CD14-positive monocyte (primary cell): ENCODE measurements around the gene PDGFD. TPM values are rescaled to one million over a fixed set of nuclear protein-coding genes. Genes with fewer than 3 reads are reported as not detected.

Source experiments
- DNase-seq, 3 donors: peaks; one replicate each; pipeline ENCODE4 v3.0.0-alpha.2; 2011 to 2022
- H2AFZ ChIP-seq: 2 replicates; pipeline ENCODE4 v1.6.0; 2012; ENCODE audit warnings: mild to moderate bottlenecking, low read depth, low read length, inconsistent platforms; ENCODE audit not compliant: insufficient read depth, poor library complexity, severe bottlenecking
- H3K27ac ChIP-seq, 2 donors: 1 replicate in 1 of 2; 2 replicates in 1 of 2; pipeline ENCODE4 v1.5.1; 2012 to 2013; ENCODE audit warnings: low read length in 2 of 2, control low read depth in 1 of 2, inconsistent platforms in 1 of 2, low read depth in 1 of 2, mild to moderate bottlenecking in 1 of 2
- H3K27me3 ChIP-seq, 2 donors: one replicate each; pipeline versions ENCODE4 v1.6.0 to v1.6.1; 2011 to 2013; ENCODE audit warnings: low read length in 2 of 2; ENCODE audit not compliant: control insufficient read depth in 2 of 2, insufficient read depth in 2 of 2
- H3K36me3 ChIP-seq, 2 donors: replicated peaks in 1 of 2; 1 replicate in 1 of 2; 2 replicates in 1 of 2; pipeline versions ENCODE4 v1.5.1 to v1.6.1; 2012 to 2013; ENCODE audit warnings: low read length in 2 of 2, control low read depth in 1 of 2, inconsistent platforms in 1 of 2, mild to moderate bottlenecking in 1 of 2; ENCODE audit not compliant: insufficient read depth in 2 of 2, control insufficient read depth in 1 of 2
- H3K4me1 ChIP-seq, 2 donors: 1 replicate in 1 of 2; 2 replicates in 1 of 2; pipeline versions ENCODE4 v1.5.1 to v1.6.1; 2012 to 2013; ENCODE audit warnings: low read length in 2 of 2, control low read depth in 1 of 2, inconsistent platforms in 1 of 2, mild to moderate bottlenecking in 1 of 2, moderate library complexity in 1 of 2; ENCODE audit not compliant: insufficient read depth in 2 of 2, control insufficient read depth in 1 of 2
- H3K4me2 ChIP-seq: replicated peaks from 2 replicates; pipeline ENCODE3; 2012; ENCODE audit warnings: low read length, moderate library complexity, mild to moderate bottlenecking; ENCODE audit not compliant: poor library complexity, severe bottlenecking; ENCODE audit errors: extremely low read depth
- H3K4me3 ChIP-seq, 3 experiments: fragments of 200-600 bp in 1 of 3; sonication (generic) in 1 of 3; replicated peaks in 1 of 3; 1 replicate in 2 of 3; 2 replicates in 1 of 3; pipeline ENCODE4 v1.5.1; 2011 to 2013; ENCODE audit warnings: low read length in 3 of 3, mild to moderate bottlenecking in 3 of 3, control low read depth in 2 of 3, low read depth in 2 of 3, inconsistent platforms in 1 of 3, moderate library complexity in 1 of 3
- H3K79me2 ChIP-seq: 2 replicates; pipeline ENCODE4 v1.6.0; 2012; ENCODE audit warnings: mild to moderate bottlenecking, control low read depth, inconsistent platforms, low read length, moderate library complexity; ENCODE audit not compliant: insufficient read depth
- H3K9ac ChIP-seq: 2 replicates; pipeline ENCODE4 v1.6.0; 2017; ENCODE audit warnings: low read length, mild to moderate bottlenecking; ENCODE audit not compliant: insufficient read depth, poor library complexity, severe bottlenecking
- H3K9me3 ChIP-seq, 2 donors: replicated peaks in 1 of 2; 1 replicate in 1 of 2; 2 replicates in 1 of 2; pipeline versions ENCODE4 v1.5.1 to v1.6.1; 2012 to 2013; ENCODE audit warnings: low read length in 2 of 2, control low read depth in 1 of 2; ENCODE audit not compliant: control insufficient read depth in 1 of 2, insufficient read depth in 1 of 2
- H4K20me1 ChIP-seq: 2 replicates; pipeline ENCODE4 v1.6.0; 2012; ENCODE audit warnings: mild to moderate bottlenecking, low read length, control low read depth, moderate library complexity; ENCODE audit not compliant: insufficient read depth
- H3K27ac Mint-ChIP-seq, 7 donors: one replicate each; pipeline ENCODE4 v1.8.0; 2020; ENCODE audit warnings: mild to moderate bottlenecking in 7 of 7, mixed read lengths in 7 of 7, moderate library complexity in 6 of 7, inconsistent platforms in 2 of 7
- H3K27me3 Mint-ChIP-seq, 3 donors: one replicate each; pipeline ENCODE4 v1.8.0; 2021 to 2022; ENCODE audit warnings: low read depth in 3 of 3, mild to moderate bottlenecking in 3 of 3, mixed read lengths in 3 of 3, moderate library complexity in 3 of 3, inconsistent platforms in 1 of 3
- H3K36me3 Mint-ChIP-seq, 2 donors: one replicate each; pipeline ENCODE4 v1.8.0; 2020; ENCODE audit warnings: mixed read lengths in 2 of 2, inconsistent platforms in 1 of 2, mild to moderate bottlenecking in 1 of 2
- H3K4me1 Mint-ChIP-seq: one replicate; pipeline ENCODE4 v1.8.0; 2020; ENCODE audit warnings: mild to moderate bottlenecking, mixed read lengths
- H3K4me3 Mint-ChIP-seq, 2 donors: one replicate each; pipeline ENCODE4 v1.8.0; 2020; ENCODE audit warnings: mild to moderate bottlenecking in 2 of 2, mixed read lengths in 2 of 2, moderate library complexity in 1 of 2
- H3K9me3 Mint-ChIP-seq, 7 donors: one replicate each; pipeline ENCODE4 v1.8.0; 2020 to 2022; ENCODE audit warnings: mixed read lengths in 7 of 7, mild to moderate bottlenecking in 6 of 7, moderate library complexity in 6 of 7, inconsistent platforms in 2 of 7
- WGBS: methylation state at CpG from one replicate; pipeline ENCODE4 v1.1.5; 2013; ENCODE audit warnings: missing lambda C conversion rate; ENCODE audit not compliant: insufficient coverage; 5-methylcytosine and 5-hydroxymethylcytosine counted together
- intact Hi-C, 2 donors: fragments of 100-400 bp; cut with micrococcal nuclease; formaldehyde crosslinking; loops; one replicate each; pipeline versions ENCODE4 v1.15.0 to v1.15.1; 2023
- polyA plus RNA-seq, 3 donors: library from polyadenylated mRNA; depleted of rRNA in 1 of 3; unstranded in 2 of 3; stranded (reverse) in 1 of 3; fragments of 300-500 nt in 2 of 3; fragments of >200 nt in 1 of 3; fragmentation: Illumina TruSeq in 2 of 3; gene quantifications; 1 replicate in 2 of 3; 2 replicates in 1 of 3; pipeline ENCODE4 v1.2.3, GENCODE V29; 2012 to 2021
- TF ChIP-seq, protein P1 (sequence below): fragments of 200-600 bp; IDR thresholded peaks from one replicate; pipeline ENCODE4 v1.8.0; 2022; ENCODE audit warnings: antibody characterized with exemption, mild to moderate bottlenecking

The PDGFD gene
- polyA plus RNA-seq, 3 donors: 0.05 to 0.15 TPM; not detected in 1

- no peak overlapping the region for H3K4me3 ChIP-seq
- no peaks in the 10 kb centered on the region for H3K36me3 ChIP-seq
- Mint-ChIP-seq H3K4me1 (no peaks in the 10 kb centered on the region), H3K9me3 (peaks cover 0 to 3% (median 0%) of the 10 kb centered on the region in 7 donors), H3K4me3 (no peak overlapping the region), H3K27me3 (peaks cover 0 to 6% (median 2%) of the 10 kb centered on the region in 3 donors), H3K36me3 (no peaks in the 10 kb centered on the region), H3K27ac (no peak overlapping the region)
- DNase-seq: no peak
- TF ChIP-seq, protein P1, sequence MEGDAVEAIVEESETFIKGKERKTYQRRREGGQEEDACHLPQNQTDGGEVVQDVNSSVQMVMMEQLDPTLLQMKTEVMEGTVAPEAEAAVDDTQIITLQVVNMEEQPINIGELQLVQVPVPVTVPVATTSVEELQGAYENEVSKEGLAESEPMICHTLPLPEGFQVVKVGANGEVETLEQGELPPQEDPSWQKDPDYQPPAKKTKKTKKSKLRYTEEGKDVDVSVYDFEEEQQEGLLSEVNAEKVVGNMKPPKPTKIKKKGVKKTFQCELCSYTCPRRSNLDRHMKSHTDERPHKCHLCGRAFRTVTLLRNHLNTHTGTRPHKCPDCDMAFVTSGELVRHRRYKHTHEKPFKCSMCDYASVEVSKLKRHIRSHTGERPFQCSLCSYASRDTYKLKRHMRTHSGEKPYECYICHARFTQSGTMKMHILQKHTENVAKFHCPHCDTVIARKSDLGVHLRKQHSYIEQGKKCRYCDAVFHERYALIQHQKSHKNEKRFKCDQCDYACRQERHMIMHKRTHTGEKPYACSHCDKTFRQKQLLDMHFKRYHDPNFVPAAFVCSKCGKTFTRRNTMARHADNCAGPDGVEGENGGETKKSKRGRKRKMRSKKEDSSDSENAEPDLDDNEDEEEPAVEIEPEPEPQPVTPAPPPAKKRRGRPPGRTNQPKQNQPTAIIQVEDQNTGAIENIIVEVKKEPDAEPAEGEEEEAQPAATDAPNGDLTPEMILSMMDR: no peak
- H3K4me1 ChIP-seq: no peaks in the 10 kb centered on the region
- H3K9ac ChIP-seq: no peak overlapping the region
- H3K27me3 ChIP-seq: no peaks in the 10 kb centered on the region
- 100% methylated on average over 1 of the region's 4 CpGs for WGBS
- H3K27ac ChIP-seq: no peak overlapping the region
- no peak overlapping the region for H2AFZ ChIP-seq
- H3K4me2 ChIP-seq: no peak overlapping the region
- H3K9me3 ChIP-seq: no peaks in the 10 kb centered on the region
- H3K79me2 ChIP-seq: no peaks in the 10 kb centered on the region
- H4K20me1 ChIP-seq: no peaks in the 10 kb centered on the region
- intact Hi-C loops: no loop called here
Observed at GRCh38 chr11:104096900-104097299, 67.0 kb downstream of the PDGFD start.

- peaks cover 0 to 6% (median 2%) of the 10 kb centered on the region in 3 donors for H3K27me3 Mint-ChIP-seq
- no peak for DNase-seq
- no peaks in the 10 kb centered on the region for H3K9me3 Mint-ChIP-seq
- intact Hi-C loops: no loop called here
- no peaks in the 10 kb centered on the region for H3K79me2 ChIP-seq
- no peaks in the 10 kb centered on the region for H3K36me3 ChIP-seq
- H3K9ac ChIP-seq: no peak overlapping the region
- H3K9me3 ChIP-seq: no peaks in the 10 kb centered on the region
- no peaks in the 10 kb centered on the region for H3K4me1 Mint-ChIP-seq
- H3K27ac Mint-ChIP-seq: no peak overlapping the region
- H2AFZ ChIP-seq: no peak overlapping the region
- no peak overlapping the region for H3K27ac ChIP-seq
- no peaks in the 10 kb centered on the region for H3K36me3 Mint-ChIP-seq
- no peak overlapping the region for H3K4me2 ChIP-seq
- no peaks in the 10 kb centered on the region for H3K4me1 ChIP-seq
- no peak overlapping the region for H3K4me3 ChIP-seq
- TF ChIP-seq, protein P1: no peak
- no peak overlapping the region for H3K4me3 Mint-ChIP-seq
- no peaks in the 10 kb centered on the region for H3K27me3 ChIP-seq
- H4K20me1 ChIP-seq: no peaks in the 10 kb centered on the region
Observed at GRCh38 chr11:104095791-104096190, 68.2 kb downstream of the PDGFD start.
